Duodenal mucosa (tissue), 2 donors: ENCODE results near the gene THADA.

ENCODE experiments used
- H3K27ac ChIP-seq: one replicate; pipeline ENCODE4 v1.7.0; 2013; ENCODE audit warnings: low read depth, low read length
- H3K27me3 ChIP-seq, 2 donors: one replicate each; pipeline ENCODE4 v1.7.0; 2013; ENCODE audit warnings: low read length in 2 of 2, control low read depth in 1 of 2; ENCODE audit not compliant: insufficient read depth in 2 of 2, control insufficient read depth in 1 of 2
- H3K36me3 ChIP-seq, 2 donors: one replicate each; pipeline ENCODE4 v1.7.0; 2013; ENCODE audit warnings: low read length in 2 of 2, control low read depth in 1 of 2; ENCODE audit not compliant: insufficient read depth in 2 of 2, control insufficient read depth in 1 of 2
- H3K4me1 ChIP-seq, 2 donors: one replicate each; pipeline ENCODE4 v1.7.0; 2013; ENCODE audit warnings: low read length in 2 of 2, control low read depth in 1 of 2; ENCODE audit not compliant: insufficient read depth in 2 of 2, control insufficient read depth in 1 of 2
- H3K4me3 ChIP-seq, 2 donors: one replicate each; pipeline ENCODE4 v1.7.0; 2013; ENCODE audit warnings: low read length in 2 of 2, low read depth in 1 of 2
- H3K9ac ChIP-seq, 2 donors: one replicate each; pipeline ENCODE4 v1.7.0; 2013; ENCODE audit warnings: low read length in 2 of 2, low read depth in 1 of 2
- H3K9me3 ChIP-seq, 2 donors: one replicate each; pipeline ENCODE4 v1.7.0; 2013; ENCODE audit warnings: low read length in 2 of 2, control low read depth in 1 of 2; ENCODE audit not compliant: control insufficient read depth in 1 of 2

Gene THADA

DNA sequence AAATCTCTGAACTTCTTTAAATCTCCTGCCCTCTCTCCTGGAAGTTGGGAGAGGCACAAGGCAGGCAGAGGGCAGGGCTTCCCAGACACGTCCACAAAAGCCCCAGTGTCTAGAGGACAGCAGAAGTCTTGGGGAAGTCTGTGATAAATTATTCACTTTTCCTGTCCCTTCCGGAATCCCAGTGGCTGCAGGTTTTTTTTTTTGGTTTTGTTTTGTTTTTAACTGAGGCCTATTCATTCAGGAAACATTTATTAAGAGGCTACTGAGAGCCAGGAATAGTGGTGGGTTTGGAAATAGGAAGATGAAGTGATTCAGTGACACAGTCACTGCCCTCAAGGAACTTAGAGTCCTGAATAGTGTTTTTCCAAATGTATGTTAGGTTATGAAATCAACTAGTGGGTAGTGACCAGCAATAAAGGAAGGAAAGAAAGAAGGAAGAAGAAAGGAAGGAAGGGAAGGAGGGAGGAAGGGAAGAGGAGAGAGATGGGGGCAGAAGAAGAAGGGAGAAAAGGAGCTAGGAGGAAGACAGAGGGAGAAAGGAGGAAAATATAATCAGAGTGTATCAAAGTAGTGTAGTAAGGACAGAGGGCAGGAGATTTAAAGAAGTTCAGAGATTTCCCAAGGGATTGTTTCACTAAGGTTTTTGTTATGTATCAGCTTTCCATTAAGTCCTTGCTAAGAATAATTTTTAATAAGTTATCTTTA is 270.6 kb downstream of the THADA start:
- Histone ChIP-seq H3K4me1 (no peaks in the 10 kb centered on the region), H3K36me3 (no peaks in the 10 kb centered on the region), H3K4me3 (no peak overlapping the region), H3K9me3 (no peaks in the 10 kb centered on the region), H3K27me3 (no peaks in the 10 kb centered on the region), H3K9ac (no peak overlapping the region), H3K27ac (no peak overlapping the region)

DNA sequence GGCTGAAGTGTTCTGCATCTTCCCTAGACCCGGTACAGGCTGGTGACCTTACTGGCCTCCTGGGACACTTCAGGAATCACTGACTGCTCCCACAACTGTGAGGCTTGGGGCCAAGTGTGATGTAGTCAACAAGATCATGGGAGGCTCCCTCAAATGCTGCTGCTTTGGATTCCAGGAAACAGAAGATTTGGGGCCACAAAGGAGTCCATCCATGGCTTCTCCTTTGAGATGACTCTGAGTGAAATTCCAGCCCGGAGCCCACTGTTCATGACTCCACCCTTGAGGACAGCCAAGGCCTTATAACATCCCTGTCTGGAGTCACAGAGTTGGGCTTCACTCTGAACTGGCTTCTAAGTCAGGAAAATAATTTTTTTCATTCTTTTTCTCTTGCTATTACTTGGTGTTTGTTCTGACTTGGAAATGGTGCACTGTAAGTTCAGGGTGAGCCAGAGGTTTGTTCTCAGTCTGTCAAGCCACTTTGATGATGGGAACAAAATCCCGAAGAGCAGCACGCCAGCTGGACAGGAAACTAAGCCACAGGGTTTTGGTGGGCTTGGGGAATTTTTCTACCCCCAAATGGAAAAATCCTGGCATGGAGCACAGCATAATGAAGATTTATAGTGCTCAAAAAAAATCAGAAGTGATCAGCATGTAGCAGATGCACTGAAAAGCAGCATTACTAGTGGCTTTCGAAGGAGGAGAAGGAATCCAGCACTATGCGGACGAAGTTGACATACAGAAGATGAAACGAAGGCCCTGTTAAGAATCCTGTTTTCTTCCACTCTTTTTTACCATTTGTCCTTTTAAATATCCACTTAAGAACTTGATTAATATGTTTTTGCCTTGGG is 271.4 kb downstream of the THADA start:
- Histone ChIP-seq H3K27me3 (no peaks in the 10 kb centered on the region), H3K9me3 (no peaks in the 10 kb centered on the region), H3K9ac (no peak overlapping the region), H3K4me3 (no peak overlapping the region), H3K36me3 (no peaks in the 10 kb centered on the region), H3K4me1 (no peaks in the 10 kb centered on the region), H3K27ac (peak overlapping the region; percentile 4)

DNA sequence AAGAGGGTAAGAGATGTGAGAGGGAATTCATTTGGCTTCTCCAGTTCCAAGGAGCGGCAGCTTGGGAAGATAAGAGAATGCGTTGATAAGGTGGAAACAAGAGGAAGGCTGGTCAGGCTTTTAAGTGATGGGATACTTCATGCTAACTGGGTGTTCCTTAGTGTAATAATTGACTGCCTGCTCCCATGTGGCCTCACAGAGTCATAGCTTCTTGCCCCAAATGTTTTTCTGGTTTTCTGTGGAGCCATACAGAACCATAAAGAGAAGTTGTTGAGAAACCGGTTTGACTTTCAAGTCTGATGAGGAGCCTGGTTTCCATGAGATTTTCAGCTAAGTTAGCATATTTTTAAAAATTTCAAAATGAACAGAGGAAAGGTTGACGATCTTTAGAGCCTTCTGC is 272.0 kb downstream of the THADA start:
- H3K27ac ChIP-seq: no peak overlapping the region
- no peak overlapping the region for H3K9ac ChIP-seq
- no peaks in the 10 kb centered on the region for H3K9me3 ChIP-seq
- no peaks in the 10 kb centered on the region for H3K27me3 ChIP-seq
- no peak overlapping the region for H3K4me3 ChIP-seq
- H3K4me1 ChIP-seq: no peaks in the 10 kb centered on the region
- H3K36me3 ChIP-seq: no peaks in the 10 kb centered on the region

- H3K36me3 ChIP-seq: no peaks in the 10 kb centered on the region
- no peaks in the 10 kb centered on the region for H3K9me3 ChIP-seq
- H3K9ac ChIP-seq: no peak overlapping the region
- H3K4me3 ChIP-seq: no peak overlapping the region
- H3K27me3 ChIP-seq: no peaks in the 10 kb centered on the region
- H3K27ac ChIP-seq: no peak overlapping the region
- H3K4me1 ChIP-seq: no peaks in the 10 kb centered on the region
These were observed 274.4 kb downstream of the THADA start for GRCh38 chr2:43321446-43321845.

- H3K4me3 ChIP-seq: no peak overlapping the region
These were observed 276.3 kb downstream of the THADA start for GRCh38 chr2:43319541-43319940.

DNA sequence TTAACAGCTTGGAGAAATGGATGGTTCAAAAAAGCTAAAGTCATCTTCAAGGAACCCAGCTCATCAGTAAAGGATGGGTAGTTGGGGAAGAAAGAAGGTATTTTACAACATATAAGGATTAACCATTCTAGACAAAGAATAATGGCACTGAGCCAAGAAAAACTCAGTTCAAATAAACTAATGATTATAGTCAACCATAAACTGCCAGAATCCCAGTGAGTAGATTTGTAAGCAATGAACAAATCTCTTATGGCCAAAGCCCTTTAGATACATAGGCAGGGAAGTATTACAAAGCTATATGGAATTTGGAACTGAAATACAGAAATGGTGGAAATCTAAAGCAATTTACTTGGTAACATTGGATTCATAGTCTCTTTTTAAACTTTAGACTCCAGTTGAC is 277.0 kb downstream of the THADA start:
- Histone ChIP-seq H3K9me3 (no peaks in the 10 kb centered on the region), H3K4me3 (no peak overlapping the region), H3K27me3 (no peaks in the 10 kb centered on the region), H3K4me1 (peaks cover 2 to 3% of the 10 kb centered on the region in 2 donors), H3K27ac (no peak overlapping the region), H3K36me3 (peaks cover 0 to 3% of the 10 kb centered on the region in 2 donors), H3K9ac (no peak overlapping the region)

More at GRCh38 chr2:43319541-43319940, 276.3 kb downstream of the THADA start:
- peaks cover 0 to 3% of the 10 kb centered on the region in 2 donors for H3K36me3 ChIP-seq
- peaks cover 0 to under 1% of the 10 kb centered on the region in 2 donors for H3K4me1 ChIP-seq
- H3K27me3 ChIP-seq: no peaks in the 10 kb centered on the region
- H3K9ac ChIP-seq: no peak overlapping the region
- H3K9me3 ChIP-seq: no peaks in the 10 kb centered on the region
- H3K27ac ChIP-seq: no peak overlapping the region

GRCh38 chr2:43317680-43318079 is 278.2 kb downstream of the THADA start:
- H3K27ac ChIP-seq: no peak overlapping the region
- H3K9me3 ChIP-seq: no peaks in the 10 kb centered on the region
- peaks cover 0 to 3% of the 10 kb centered on the region in 2 donors for H3K36me3 ChIP-seq
- peaks cover 4 to 6% of the 10 kb centered on the region in 2 donors for H3K4me1 ChIP-seq
- no peak overlapping the region for H3K9ac ChIP-seq
- no peaks in the 10 kb centered on the region for H3K27me3 ChIP-seq
- H3K4me3 ChIP-seq: no peak overlapping the region

DNA sequence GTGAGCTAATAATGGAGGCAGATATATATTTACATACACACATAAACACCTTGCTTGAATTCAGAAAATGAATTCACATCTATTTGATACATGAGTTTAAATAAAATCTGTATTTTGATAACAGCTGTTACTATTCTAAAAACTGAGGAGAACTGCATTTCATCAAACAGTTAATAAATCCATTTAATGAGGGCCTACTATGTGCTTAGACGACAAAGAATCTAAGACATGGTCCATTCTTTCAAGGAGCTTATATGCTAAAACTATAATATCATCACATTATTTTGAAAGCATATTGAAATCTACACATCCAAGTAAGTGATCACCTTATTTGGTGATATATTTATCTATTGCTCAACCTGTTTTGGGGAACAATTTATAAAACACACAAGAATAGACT is 278.6 kb downstream of the THADA start:
- Histone ChIP-seq H3K27ac (no peak overlapping the region), H3K4me1 (peaks cover 4 to 6% of the 10 kb centered on the region in 2 donors), H3K9ac (no peak overlapping the region), H3K9me3 (no peaks in the 10 kb centered on the region), H3K4me3 (no peak overlapping the region), H3K27me3 (no peaks in the 10 kb centered on the region), H3K36me3 (peaks cover 0 to 3% of the 10 kb centered on the region in 2 donors)

- H3K36me3 ChIP-seq: peaks cover 0 to 3% of the 10 kb centered on the region in 2 donors
- H3K4me3 ChIP-seq: no peak overlapping the region
- peaks cover 4 to 6% of the 10 kb centered on the region in 2 donors for H3K4me1 ChIP-seq
- no peak overlapping the region for H3K27ac ChIP-seq
- H3K27me3 ChIP-seq: no peaks in the 10 kb centered on the region
- H3K9me3 ChIP-seq: no peaks in the 10 kb centered on the region
- no peak overlapping the region for H3K9ac ChIP-seq
These were observed 280.4 kb downstream of the THADA start for GRCh38 chr2:43315482-43315881.

- Histone ChIP-seq H3K4me3 (no peak overlapping the region), H3K36me3 (peaks cover 0 to 3% of the 10 kb centered on the region in 2 donors), H3K9ac (no peak overlapping the region), H3K4me1 (peaks cover 4 to 6% of the 10 kb centered on the region in 2 donors), H3K27ac (peak overlapping the region; percentile 12), H3K9me3 (no peaks in the 10 kb centered on the region), H3K27me3 (no peaks in the 10 kb centered on the region)
These were observed 281.4 kb downstream of the THADA start for GRCh38 chr2:43314299-43314927.
